A549 (cell line): ENCODE measurements around the gene MST1.

Source experiments
- HDAC2 ChIP-seq: fragments of 200-600 bp; sonication (generic); IDR thresholded peaks from 2 replicates; pipeline ENCODE4 v1.6.1; 2016
- JUN ChIP-seq, 2 experiments: fragments of >200 bp; sonication (Bioruptor Twin); formaldehyde crosslinking; IDR thresholded peaks; 2 replicates in 1 of 2; 3 replicates in 1 of 2; pipeline ENCODE4 v1.6.1; 2016 to 2017

DNA sequence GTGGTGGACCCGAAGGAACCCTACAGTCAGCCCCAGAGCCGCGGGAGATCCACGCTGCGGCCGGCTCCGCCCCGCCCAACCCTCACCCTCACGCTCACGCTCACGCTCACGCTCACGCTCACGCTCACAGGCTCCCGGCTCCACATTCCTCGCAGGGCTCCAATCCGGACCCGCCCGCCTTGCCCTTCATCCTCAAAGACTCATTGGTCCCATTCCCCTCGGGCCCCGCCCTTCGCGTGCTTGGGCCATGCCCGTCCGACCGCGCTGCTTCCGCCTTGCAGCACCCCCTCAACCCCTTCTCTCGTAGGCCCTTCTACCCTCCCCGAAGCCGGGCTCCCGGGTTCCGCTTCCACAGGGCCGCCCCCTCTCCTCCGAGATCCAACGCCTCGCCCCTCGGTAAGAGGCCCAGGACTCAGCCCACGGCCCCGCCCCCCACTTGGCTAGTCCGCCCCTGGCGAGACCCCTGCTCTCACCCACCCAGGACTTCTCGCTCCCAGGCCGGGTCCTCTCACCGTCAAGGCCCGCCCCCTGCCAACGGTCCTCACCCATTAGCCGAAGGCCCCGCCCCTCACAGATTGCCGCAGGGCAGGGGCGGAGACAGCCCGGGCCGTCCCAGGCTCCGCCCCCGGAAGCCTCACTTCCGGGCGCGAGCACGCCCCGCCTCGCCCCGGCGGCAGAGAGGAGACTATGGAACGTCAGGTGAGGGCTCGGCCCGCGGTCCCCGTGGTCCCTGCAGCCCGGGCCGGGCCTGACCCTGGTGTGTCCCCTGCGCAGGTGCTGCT, 15.4 kb downstream of the MST1 start, which contains the start of gene APEH:
- no peak for TF ChIP-seq HDAC2
- peak in 1 of 2 experiments; percentile 91; a peak in 3 of 5 replicates for TF ChIP-seq JUN (IDR thresholded peaks at IDR 0.05)
